Skeletal muscle tissue (tissue), 4 donors: ENCODE results near the gene ALDOC. TPM values are rescaled to one million over a fixed set of nuclear protein-coding genes. Genes with fewer than 3 reads are reported as not detected.
A peak's percentile ranks its signal among the peaks of the same experiment; 100 is the strongest.

Experiments
- H3K27ac ChIP-seq: one replicate; pipeline ENCODE4 v1.7.0; 2013; ENCODE audit warnings: mild to moderate bottlenecking, low read depth, low read length, inconsistent platforms
- H3K27me3 ChIP-seq, 3 donors: one replicate each; pipeline ENCODE4 v1.7.0; 2013; ENCODE audit warnings: low read length in 3 of 3; ENCODE audit not compliant: control insufficient read depth in 3 of 3, insufficient read depth in 3 of 3
- H3K36me3 ChIP-seq, 3 donors: one replicate each; pipeline ENCODE4 v1.7.0; 2013; ENCODE audit warnings: low read length in 3 of 3; ENCODE audit not compliant: control insufficient read depth in 3 of 3, insufficient read depth in 3 of 3
- H3K4me1 ChIP-seq, 3 donors: one replicate each; pipeline ENCODE4 v1.7.0; 2013; ENCODE audit warnings: low read length in 3 of 3, mild to moderate bottlenecking in 3 of 3; ENCODE audit not compliant: control insufficient read depth in 3 of 3, insufficient read depth in 3 of 3
- H3K4me3 ChIP-seq, 3 donors: one replicate each; pipeline ENCODE4 v1.7.0; 2013; ENCODE audit warnings: low read length in 3 of 3
- H3K9ac ChIP-seq, 3 donors: one replicate each; pipeline ENCODE4 v1.7.0; 2013; ENCODE audit warnings: low read length in 3 of 3, mild to moderate bottlenecking in 3 of 3, moderate library complexity in 2 of 3, low read depth in 1 of 3
- H3K9me3 ChIP-seq, 3 donors: one replicate each; pipeline ENCODE4 v1.7.0; 2013; ENCODE audit warnings: low read length in 3 of 3; ENCODE audit not compliant: control insufficient read depth in 3 of 3
- total RNA-seq: library from RNA; depleted of rRNA; stranded (reverse); fragments of >200 nt; gene quantifications from one replicate; pipeline ENCODE4 v1.2.3, GENCODE V29; 2014
- donor health status: Osteomylitis.

Gene ALDOC
- 4.7 TPM for total RNA-seq

- H3K27me3 ChIP-seq: no peaks in the 10 kb centered on the region
- H3K4me3 ChIP-seq: peak within 1 kb of the TSS; percentile 54 to 68 (median 54)
- H3K4me1 ChIP-seq: peaks cover 16 to 21% (median 17%) of the 10 kb centered on the region in 3 donors
- peak within 1 kb of the TSS in 1 of 3 donors; percentile 50 for H3K9ac ChIP-seq
- H3K9me3 ChIP-seq: no peaks in the 10 kb centered on the region
- H3K36me3 ChIP-seq: no peaks in the 10 kb centered on the region
- H3K27ac ChIP-seq: no peak within 1 kb of the TSS
Measured at GRCh38 chr17:28576758-28577465, at the start of gene ALDOC. Gene ALDOC (minus strand): TSS chr17:28576895. CDS start chr17:28575532, 1,363 bp downstream.

- Histone ChIP-seq H3K27me3 (no peaks in the 10 kb centered on the region), H3K36me3 (peaks cover 37 to 68% (median 68%) of the 10 kb centered on the region in 3 donors), H3K4me1 (peaks cover 4 to 13% (median 10%) of the 10 kb centered on the region in 3 donors), H3K9ac (no peak overlapping the region), H3K9me3 (no peaks in the 10 kb centered on the region), H3K4me3 (no peak overlapping the region), H3K27ac (peak overlapping the region; percentile 68)
Measured at GRCh38 chr17:28624148-28624547, 47.5 kb upstream of the ALDOC start.

GRCh38 chr17:28623696-28624095 is 47.0 kb upstream of the ALDOC start:
- peaks cover 4 to 13% (median 10%) of the 10 kb centered on the region in 3 donors for H3K4me1 ChIP-seq
- peaks cover 42 to 72% (median 72%) of the 10 kb centered on the region in 3 donors for H3K36me3 ChIP-seq
- peak overlapping the region; percentile 68 for H3K27ac ChIP-seq
- H3K4me3 ChIP-seq: no peak overlapping the region
- no peaks in the 10 kb centered on the region for H3K27me3 ChIP-seq
- no peaks in the 10 kb centered on the region for H3K9me3 ChIP-seq
- H3K9ac ChIP-seq: no peak overlapping the region

- no peak overlapping the region for H3K4me3 ChIP-seq
- no peaks in the 10 kb centered on the region for H3K27me3 ChIP-seq
- no peak overlapping the region for H3K9ac ChIP-seq
- no peak overlapping the region for H3K27ac ChIP-seq
- no peaks in the 10 kb centered on the region for H3K9me3 ChIP-seq
- H3K36me3 ChIP-seq: peaks cover 48 to 75% (median 69%) of the 10 kb centered on the region in 3 donors
- peaks cover 4 to 13% (median 10%) of the 10 kb centered on the region in 3 donors for H3K4me1 ChIP-seq
Measured at GRCh38 chr17:28622186-28622585, 45.5 kb upstream of the ALDOC start.

- H3K36me3 ChIP-seq: peaks cover 67 to 88% (median 81%) of the 10 kb centered on the region in 3 donors
- H3K9ac ChIP-seq: no peak overlapping the region
- no peak overlapping the region for H3K27ac ChIP-seq
- peaks cover 4 to 13% (median 10%) of the 10 kb centered on the region in 3 donors for H3K4me1 ChIP-seq
- no peaks in the 10 kb centered on the region for H3K9me3 ChIP-seq
- no peak overlapping the region for H3K4me3 ChIP-seq
- no peaks in the 10 kb centered on the region for H3K27me3 ChIP-seq
Measured at GRCh38 chr17:28620010-28620409, 43.3 kb upstream of the ALDOC start.

GRCh38 chr17:28618464-28618863 is 41.8 kb upstream of the ALDOC start:
- Histone ChIP-seq H3K4me1 (peaks cover 0 to 6% (median under 1%) of the 10 kb centered on the region in 3 donors), H3K4me3 (no peak overlapping the region), H3K9ac (no peak overlapping the region), H3K36me3 (peaks cover 76 to 91% (median 88%) of the 10 kb centered on the region in 3 donors), H3K27ac (no peak overlapping the region), H3K9me3 (no peaks in the 10 kb centered on the region), H3K27me3 (no peaks in the 10 kb centered on the region)

GRCh38 chr17:28616281-28616680 is 39.6 kb upstream of the ALDOC start:
- Histone ChIP-seq H3K9ac (no peak overlapping the region), H3K4me3 (no peak overlapping the region), H3K36me3 (peaks cover 74 to 84% (median 77%) of the 10 kb centered on the region in 3 donors), H3K27ac (no peak overlapping the region), H3K9me3 (no peaks in the 10 kb centered on the region), H3K4me1 (no peaks in the 10 kb centered on the region), H3K27me3 (no peaks in the 10 kb centered on the region)

GRCh38 chr17:28615260-28615940 is 38.7 kb upstream of the ALDOC start:
- Histone ChIP-seq H3K27ac (no peak overlapping the region), H3K27me3 (no peaks in the 10 kb centered on the region), H3K9ac (no peak overlapping the region), H3K9me3 (no peaks in the 10 kb centered on the region), H3K4me3 (no peak overlapping the region), H3K4me1 (no peaks in the 10 kb centered on the region), H3K36me3 (peaks cover 71 to 83% (median 73%) of the 10 kb centered on the region in 3 donors)

- Histone ChIP-seq H3K4me3 (no peak within 1 kb of the TSS), H3K9me3 (no peaks in the 10 kb centered on the region), H3K9ac (no peak within 1 kb of the TSS), H3K4me1 (no peaks in the 10 kb centered on the region), H3K27ac (no peak within 1 kb of the TSS), H3K27me3 (no peaks in the 10 kb centered on the region), H3K36me3 (peaks cover 57 to 73% (median 60%) of the 10 kb centered on the region in 3 donors)
Measured at GRCh38 chr17:28613931-28614381, 37.3 kb upstream of the ALDOC start, which contains the start of gene RSKR. Gene RSKR (minus strand): TSS chr17:28614185. CDS start chr17:28614161, 24 bp downstream.
